Right cardiac atrium (tissue), 5 donors: ENCODE data around the gene DMRTA2. TPM values are rescaled to one million over a fixed set of nuclear protein-coding genes. Genes with fewer than 3 reads are reported as not detected.

ENCODE experiments used
- ATAC-seq, 2 donors: fragments of 200-7000 bp; cut with Tn5 transposase; one replicate each; pipeline versions ENCODE4 v1.8.0 to v1.9.1; 2020; ENCODE audit warnings: moderate library complexity in 2 of 2, mild to moderate bottlenecking in 1 of 2
- DNase-seq, 3 donors: peaks; one replicate each; pipeline ENCODE4 v3.0.0-alpha.2; 2020
- H3K27ac ChIP-seq: one replicate; pipeline ENCODE4 v1.5.1; 2013; ENCODE audit warnings: mild to moderate bottlenecking, low read length, control low read depth, moderate library complexity
- H3K27me3 ChIP-seq: one replicate; pipeline ENCODE4 v1.6.1; 2013; ENCODE audit not compliant: control insufficient read depth, insufficient read depth
- H3K4me1 ChIP-seq: one replicate; pipeline ENCODE4 v1.6.1; 2013; ENCODE audit warnings: low read length; ENCODE audit not compliant: control insufficient read depth, insufficient read depth
- H3K4me3 ChIP-seq: one replicate; pipeline ENCODE4 v1.5.1; 2013; ENCODE audit warnings: low read length, control low read depth
- H3K9me3 ChIP-seq: one replicate; pipeline ENCODE4 v1.6.1; 2013; ENCODE audit warnings: low read length; ENCODE audit not compliant: control insufficient read depth
- WGBS: extraction: QIAGEN DNeasy Blood & Tissue Kit; methylation state at CpG from one replicate; pipeline ENCODE4 v1.1.7; 2013; 5-methylcytosine and 5-hydroxymethylcytosine counted together
- intact Hi-C, 4 donors: fragments of 100-400 bp; cut with DNase I; formaldehyde crosslinking; loops; one replicate each; pipeline versions ENCODE4 v1.11.0 to v1.14.0; 2022 to 2023
- polyA plus RNA-seq: library from polyadenylated mRNA; stranded (reverse); fragments of 200-250 nt; gene quantifications from one replicate; pipeline ENCODE4 v1.2.3, GENCODE V29; 2013
- total RNA-seq, 4 donors: library from RNA; stranded (reverse); fragmentation: NEBNext Ultra II Directional; extraction: Animal tissue kit (Norgen Biotek cat#: 25700); gene quantifications; one replicate each; pipeline ENCODE4 v1.2.1, GENCODE V29; 2021
- donor health status: healthy with polysubstance abuse.
- donor health status: DM: no; HTN: yes; CAD: no.
- donor health status: DM: no; HTN: no; CAD: no.
- donor health status: DM: no; HTN: yes; CAD: no; lungs with severe emphysema.
- donor health status: DM: yes; HTN: yes; CAD: no.

Gene DMRTA2
- total and polyA plus RNA-seq, 5 donors = 0.05 TPM; not detected in 4

DNA sequence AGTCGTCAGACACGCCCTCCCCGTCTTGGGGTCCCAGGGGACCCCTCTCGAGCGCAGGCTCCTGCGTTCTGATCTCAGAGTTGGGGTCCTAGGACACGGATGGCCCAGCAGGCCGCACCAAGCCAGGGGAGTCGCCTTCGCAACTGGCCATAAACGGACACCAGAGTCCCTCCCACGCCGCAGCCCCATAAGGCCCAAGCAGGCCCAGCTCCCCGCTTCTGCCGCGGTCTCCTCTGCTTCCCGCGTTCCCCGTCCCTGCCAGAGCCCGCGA lies 633 bp downstream of the DMRTA2 start:
- Histone ChIP-seq H3K9me3 (no peaks in the 10 kb centered on the region), H3K4me1 (peaks cover 6% of the 10 kb centered on the region), H3K27me3 (no peaks in the 10 kb centered on the region), H3K4me3 (no peak overlapping the region), H3K27ac (no peak overlapping the region)
- DNase-seq = no peak
- intact Hi-C loops = no loop called here
- ATAC-seq = no peak
- 6% methylated on average over 21 of the region's 21 CpGs for WGBS

DNA sequence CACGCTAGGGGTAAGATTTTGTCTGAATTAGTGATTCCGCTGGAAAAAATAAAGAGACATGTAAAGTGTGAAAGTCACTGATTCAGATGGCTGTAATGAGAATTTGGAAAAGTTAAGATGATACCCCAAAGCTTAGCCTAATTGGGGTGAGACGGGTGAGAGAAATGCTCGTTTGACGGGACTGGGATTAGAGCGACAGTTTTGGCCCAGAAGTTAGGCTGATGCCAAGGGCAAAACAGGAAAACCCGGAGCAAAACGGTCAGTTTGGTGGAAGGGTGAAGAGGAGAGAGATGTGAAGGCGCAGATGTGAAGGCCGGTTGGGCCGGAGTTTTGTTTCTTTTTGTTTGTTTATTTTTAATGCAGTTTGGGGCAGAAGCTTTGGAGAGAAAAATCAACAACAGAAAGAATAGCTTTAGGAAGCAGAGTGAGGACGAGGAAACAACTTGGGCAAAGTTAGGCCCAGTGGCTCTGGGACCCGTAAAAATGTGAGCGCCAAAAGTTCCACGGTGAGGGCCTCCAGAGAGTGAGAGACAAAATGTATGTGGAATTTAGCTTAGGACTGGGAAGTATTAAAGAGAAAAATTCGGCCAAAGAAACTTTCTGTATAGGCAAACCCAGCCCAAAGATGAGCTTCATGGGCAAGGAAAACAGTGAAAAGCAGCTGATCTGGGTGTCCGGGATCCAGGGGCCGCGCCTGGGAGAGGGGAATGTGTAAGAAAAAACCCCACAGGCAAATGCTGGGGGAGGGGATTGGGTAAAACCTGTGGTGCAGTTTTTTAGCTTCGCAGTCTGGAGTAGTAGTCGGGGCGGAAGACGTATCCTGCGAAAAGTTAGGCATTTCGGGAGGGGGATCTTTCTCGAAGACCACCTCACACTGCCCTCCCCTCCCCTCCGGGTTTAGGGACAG lies 1.2 kb downstream of the DMRTA2 start:
- Histone ChIP-seq H3K27me3 (no peaks in the 10 kb centered on the region), H3K4me3 (no peak overlapping the region), H3K9me3 (no peaks in the 10 kb centered on the region), H3K27ac (no peak overlapping the region), H3K4me1 (peaks cover 6% of the 10 kb centered on the region)
- ATAC-seq (no peak), DNase-seq (no peak)
- intact Hi-C loops = no loop called here
- 23% methylated on average over 27 of the region's 27 CpGs for WGBS

DNA sequence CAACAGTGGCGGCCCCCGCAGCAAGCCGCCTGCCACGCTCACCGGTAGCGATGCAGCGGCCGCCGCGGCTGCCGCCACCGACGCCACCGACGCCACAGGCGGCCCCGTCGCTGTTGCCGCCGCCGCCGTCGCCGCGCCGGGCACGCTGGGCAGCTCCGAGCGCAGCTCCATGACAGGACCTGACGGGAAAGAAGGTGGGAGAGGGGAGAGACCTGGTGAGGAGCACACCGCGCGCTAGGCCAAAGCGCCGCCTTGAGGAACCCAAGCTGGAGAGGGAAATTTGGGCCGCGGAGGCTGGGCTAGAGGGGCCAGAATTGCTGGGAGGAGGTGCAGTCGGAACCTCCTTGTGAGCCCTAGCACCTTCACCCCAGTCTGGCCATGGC lies 1.9 kb downstream of the DMRTA2 start:
- peaks cover 6% of the 10 kb centered on the region for H3K4me1 ChIP-seq
- no peak overlapping the region for H3K4me3 ChIP-seq
- H3K9me3 ChIP-seq = no peaks in the 10 kb centered on the region
- ATAC-seq = no peak
- 5% methylated on average over 38 of the region's 38 CpGs for WGBS
- H3K27me3 ChIP-seq = no peaks in the 10 kb centered on the region
- no peak overlapping the region for H3K27ac ChIP-seq
- intact Hi-C loops = no loop called here
- DNase-seq = no peak

DNA sequence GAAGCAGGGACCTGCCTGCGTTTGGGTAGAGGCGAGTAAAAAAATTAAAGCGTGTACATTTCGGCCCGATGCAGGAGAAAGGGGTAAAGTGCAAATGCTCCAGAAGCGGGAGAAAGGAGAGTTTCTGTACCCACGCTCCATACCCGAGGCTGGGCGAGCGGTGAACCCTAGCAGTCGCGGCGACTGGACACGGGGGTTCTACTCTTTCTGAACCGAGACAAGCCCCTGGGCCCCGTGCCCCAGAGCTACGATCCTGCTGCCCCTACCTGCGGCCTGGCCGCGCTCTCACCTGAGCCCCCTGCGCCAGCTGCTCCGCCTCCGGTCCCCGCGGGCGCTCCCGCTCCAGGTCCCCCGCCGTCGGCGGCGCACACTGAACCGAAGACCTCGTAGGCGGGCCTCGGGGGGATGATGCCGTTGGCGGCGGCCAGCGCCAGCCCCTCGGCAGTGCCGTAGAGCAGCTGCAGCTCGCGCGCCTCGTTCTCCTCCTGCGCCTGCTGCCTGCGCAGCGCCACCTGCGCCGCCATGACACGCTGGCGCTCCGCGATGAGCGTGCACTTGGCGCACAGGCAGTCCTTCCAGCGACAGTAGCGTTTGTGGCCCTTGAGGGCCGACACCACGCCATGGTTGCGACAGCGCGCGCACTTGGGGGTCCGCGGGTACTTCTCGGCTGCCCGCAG lies 2.4 kb downstream of the DMRTA2 start:
- no peaks in the 10 kb centered on the region for H3K9me3 ChIP-seq
- H3K4me1 ChIP-seq = peaks cover 6% of the 10 kb centered on the region
- WGBS = 2% methylated on average over 69 of the region's 69 CpGs
- ATAC-seq (no peak), DNase-seq (no peak)
- intact Hi-C loops = no loop called here
- H3K27me3 ChIP-seq = no peaks in the 10 kb centered on the region
- no peak overlapping the region for H3K27ac ChIP-seq
- no peak overlapping the region for H3K4me3 ChIP-seq

DNA sequence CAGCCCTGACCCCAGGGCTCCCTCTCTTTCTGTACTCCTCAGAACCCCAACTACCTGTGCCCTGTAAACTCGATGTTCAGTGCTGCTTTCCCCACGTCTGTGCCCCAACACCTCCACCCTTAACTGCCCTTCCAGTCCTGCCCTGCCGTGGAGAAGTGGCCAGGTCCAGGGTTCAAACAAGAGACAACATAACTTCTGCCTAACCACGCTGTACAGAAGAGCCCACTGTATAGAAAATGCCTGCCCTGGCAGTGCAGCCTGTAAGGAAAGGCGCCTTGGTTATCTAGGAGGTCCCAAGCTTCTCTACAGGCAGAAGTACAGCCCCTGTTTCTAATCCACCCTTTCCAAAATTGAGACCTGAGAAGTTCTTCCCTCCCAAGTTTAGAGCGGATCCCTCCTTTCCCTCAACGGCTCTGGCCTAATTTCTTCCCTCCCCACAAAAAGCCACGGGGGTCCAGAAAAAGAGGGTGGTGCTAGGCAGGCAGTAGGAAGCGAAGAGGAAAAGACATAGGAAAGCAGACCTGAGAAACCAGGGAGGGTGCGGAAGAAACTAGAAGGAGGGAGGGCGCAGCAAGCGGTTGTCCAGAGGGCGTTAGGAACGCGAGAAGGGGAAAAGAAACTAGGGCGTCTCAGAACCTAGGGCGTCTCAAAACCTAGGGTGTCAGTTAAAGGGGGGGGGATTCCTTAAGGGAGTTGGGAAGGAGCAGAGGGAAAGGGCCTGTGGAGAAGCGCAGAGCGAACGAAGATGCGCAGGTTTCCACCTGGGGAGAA lies 3.2 kb downstream of the DMRTA2 start:
- Histone ChIP-seq H3K9me3 (no peaks in the 10 kb centered on the region), H3K4me3 (no peak overlapping the region), H3K27me3 (no peaks in the 10 kb centered on the region), H3K27ac (no peak overlapping the region), H3K4me1 (peaks cover 6% of the 10 kb centered on the region)
- no peak for ATAC-seq
- intact Hi-C loops = no loop called here
- DNase-seq = no peak
- WGBS = 8% methylated on average over 21 of the region's 21 CpGs

DNA sequence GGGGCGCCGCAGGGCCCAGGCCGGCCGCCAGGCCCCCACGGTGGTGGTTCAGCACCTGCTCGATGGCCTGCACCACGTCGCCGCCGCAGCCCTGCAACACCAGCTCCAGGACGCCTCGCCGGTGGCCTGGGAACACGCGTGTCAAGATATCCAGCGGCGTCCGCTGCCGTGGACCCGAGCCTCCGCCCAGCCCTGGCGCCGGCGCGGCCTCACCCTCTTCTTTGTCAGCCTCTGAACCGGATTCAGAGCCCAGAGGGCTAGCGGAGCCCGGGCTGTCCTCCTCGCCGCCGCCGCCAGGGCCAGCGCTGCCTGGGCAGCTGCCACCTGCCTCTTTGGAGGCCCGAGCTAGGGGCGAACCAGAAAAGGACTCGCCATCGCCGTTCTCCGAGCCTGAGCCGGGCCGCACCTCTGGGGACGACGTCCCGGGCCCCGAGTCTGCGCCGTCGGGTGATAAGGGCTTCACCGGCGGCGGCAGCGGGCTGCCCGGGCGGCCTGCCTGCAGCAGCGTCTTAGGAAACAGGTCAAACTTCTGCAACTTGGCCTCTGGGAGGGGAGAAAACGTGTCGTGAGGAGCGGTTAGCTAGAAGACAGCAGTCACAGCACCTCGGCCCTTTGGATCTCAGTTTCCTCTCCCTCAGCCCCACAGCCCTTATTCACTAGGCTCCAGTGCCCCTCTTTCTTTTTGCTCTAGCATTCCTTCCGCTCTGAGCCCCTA lies 3.9 kb downstream of the DMRTA2 start:
- H3K27me3 ChIP-seq = no peaks in the 10 kb centered on the region
- ATAC-seq (no peak), DNase-seq (no peak)
- no peaks in the 10 kb centered on the region for H3K9me3 ChIP-seq
- peak overlapping the region; percentile 55 for H3K4me3 ChIP-seq
- peaks cover 6% of the 10 kb centered on the region for H3K4me1 ChIP-seq
- H3K27ac ChIP-seq = no peak overlapping the region
- intact Hi-C loops = no loop called here
- 2% methylated on average over 60 of the region's 60 CpGs for WGBS

DNA sequence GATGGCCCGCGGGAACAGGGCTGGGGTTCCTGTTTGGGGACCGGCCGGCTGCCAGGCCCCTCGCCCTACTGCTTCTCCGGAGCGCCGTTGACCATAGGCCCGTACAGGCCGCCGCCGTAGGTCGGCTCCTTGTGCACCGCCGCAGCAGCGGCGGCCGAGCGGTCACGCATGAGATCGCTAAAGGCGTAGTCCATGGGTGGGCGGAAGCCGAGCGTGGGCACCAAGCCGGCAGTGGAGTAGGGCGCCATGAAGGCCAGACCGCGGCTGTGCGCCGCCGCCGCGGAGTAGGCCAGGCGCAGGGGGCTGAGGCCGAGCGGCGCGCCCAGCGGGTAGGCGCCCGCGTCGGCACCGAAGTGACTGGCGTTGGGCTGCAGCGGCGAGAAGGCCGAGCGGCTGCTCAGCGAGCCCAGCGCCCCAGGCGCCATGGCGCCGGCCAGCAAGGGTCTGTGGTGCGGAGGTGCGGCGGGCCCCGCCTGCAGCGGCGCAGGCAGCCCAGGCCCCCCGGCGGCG lies 4.6 kb downstream of the DMRTA2 start:
- H3K9me3 ChIP-seq = no peaks in the 10 kb centered on the region
- H3K4me1 ChIP-seq = peaks cover 6% of the 10 kb centered on the region
- no peak overlapping the region for H3K27ac ChIP-seq
- peak overlapping the region; percentile 55 for H3K4me3 ChIP-seq
- DNase-seq (peak in 1 of 3 donors; percentile 50), ATAC-seq (peak in 1 of 2 donors; percentile 32)
- no peaks in the 10 kb centered on the region for H3K27me3 ChIP-seq
- intact Hi-C loops = no loop called here
- 1% methylated on average over 64 of the region's 64 CpGs for WGBS

DNA sequence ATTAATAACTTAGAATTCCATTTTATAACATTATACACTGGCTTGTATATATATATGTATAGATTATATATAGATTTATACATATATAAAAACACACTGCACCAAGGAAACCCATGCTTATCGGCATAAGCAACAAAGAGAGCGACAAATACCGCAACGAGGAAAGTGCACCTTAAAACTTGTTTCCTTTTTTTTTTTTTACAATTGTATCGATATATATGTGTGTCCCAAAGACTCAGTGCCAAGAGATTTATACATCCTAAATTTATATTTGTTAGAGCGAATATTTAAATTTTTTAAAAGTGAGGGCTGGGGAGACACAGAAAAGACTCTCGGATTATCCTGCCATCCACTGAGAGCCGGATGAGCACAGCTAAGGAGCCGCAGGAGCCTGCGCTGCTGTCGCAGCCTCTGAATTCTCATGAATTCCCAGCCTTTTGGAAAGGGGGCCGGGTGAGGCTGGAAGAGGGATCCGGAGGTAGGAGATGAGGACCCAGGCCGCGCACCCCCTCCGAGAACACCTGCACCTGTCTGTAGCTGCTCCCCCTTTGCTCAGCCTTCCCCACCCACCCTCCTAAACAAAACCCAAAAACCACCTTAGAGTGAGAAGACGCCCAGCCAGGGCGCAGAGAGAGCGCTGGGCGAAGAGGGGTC lies 5.2 kb downstream of the DMRTA2 start:
- Histone ChIP-seq H3K27ac (no peak overlapping the region), H3K27me3 (no peaks in the 10 kb centered on the region), H3K9me3 (no peaks in the 10 kb centered on the region), H3K4me1 (peaks cover 6% of the 10 kb centered on the region), H3K4me3 (peak overlapping the region; percentile 55)
- ATAC-seq (no peak), DNase-seq (no peak)
- intact Hi-C loops = no loop called here
- WGBS = 10% methylated on average over 20 of the region's 20 CpGs

DNA sequence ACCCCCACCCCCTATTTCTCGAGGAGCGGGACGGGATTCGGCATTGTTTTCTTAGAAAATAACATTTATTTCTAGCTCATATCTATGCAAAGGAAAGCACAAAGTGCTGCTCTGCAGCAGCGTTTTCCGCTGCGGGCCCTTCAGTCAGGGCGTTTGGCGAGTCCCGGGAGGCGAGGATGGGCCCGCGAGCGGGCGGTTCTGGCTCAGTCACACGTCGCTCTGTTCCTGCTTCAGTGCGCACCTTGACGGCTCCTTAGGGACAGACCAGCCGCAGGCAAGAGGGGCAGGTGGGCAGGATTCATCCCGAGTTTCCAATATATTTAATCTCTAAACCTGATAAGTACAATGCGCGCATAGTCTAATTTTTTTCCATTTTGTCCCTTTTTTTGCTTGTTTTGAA lies 5.7 kb downstream of the DMRTA2 start:
- H3K27ac ChIP-seq = no peak overlapping the region
- DNase-seq (no peak), ATAC-seq (no peak)
- peaks cover 4% of the 10 kb centered on the region for H3K4me1 ChIP-seq
- WGBS = 8% methylated on average over 23 of the region's 23 CpGs
- H3K9me3 ChIP-seq = no peaks in the 10 kb centered on the region
- no peaks in the 10 kb centered on the region for H3K27me3 ChIP-seq
- H3K4me3 ChIP-seq = no peak overlapping the region
- intact Hi-C loops = no loop called here
